ENCODE measurements around the gene PSG2.
"Not testable (repeated sequence)": the region's sequence is repeated elsewhere in the genome, so short reads cannot be mapped to it uniquely, and the experiment has no call there.

PSG2 gene

DNA sequence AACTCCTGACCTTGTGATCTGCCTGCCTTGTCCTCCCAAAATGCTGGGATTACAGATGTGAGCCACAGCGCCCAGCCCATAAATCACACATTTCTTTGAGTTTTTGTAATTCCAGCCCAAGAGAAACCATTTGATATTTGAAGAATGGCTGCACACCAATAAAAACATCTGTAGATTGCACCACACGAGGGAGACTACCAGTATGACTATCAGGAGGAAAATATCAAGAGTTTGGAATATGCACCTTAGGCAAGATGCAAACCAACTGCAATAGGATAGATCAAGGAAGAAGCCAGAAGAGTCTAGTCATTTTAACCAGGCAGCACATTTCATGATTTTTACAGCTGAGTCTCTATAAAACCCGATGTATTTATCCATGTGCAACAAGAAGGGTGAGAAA lies 20.1 kb downstream of the PSG2 start:
- not testable (repeated sequence) for DNase-seq

DNA sequence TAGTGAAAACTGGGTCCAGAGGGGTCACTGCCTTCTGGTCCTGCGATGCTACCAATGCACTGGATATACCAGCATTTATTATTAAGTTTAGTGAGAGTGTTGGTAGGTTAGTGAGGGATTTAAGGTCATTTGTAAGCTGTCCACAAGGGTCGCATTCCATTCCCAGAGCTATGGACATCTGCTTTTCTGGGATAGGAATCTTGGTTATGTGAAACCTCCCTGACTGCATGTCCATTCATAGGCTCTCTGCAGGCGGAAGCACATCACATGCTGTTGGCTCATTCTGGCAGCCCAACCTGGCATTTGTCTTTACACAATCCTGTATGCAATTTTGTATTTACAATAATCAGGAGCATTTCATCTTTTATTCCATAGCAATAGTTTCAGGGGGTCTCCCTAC lies 21.2 kb downstream of the PSG2 start:
- not testable (repeated sequence) for DNase-seq

DNA sequence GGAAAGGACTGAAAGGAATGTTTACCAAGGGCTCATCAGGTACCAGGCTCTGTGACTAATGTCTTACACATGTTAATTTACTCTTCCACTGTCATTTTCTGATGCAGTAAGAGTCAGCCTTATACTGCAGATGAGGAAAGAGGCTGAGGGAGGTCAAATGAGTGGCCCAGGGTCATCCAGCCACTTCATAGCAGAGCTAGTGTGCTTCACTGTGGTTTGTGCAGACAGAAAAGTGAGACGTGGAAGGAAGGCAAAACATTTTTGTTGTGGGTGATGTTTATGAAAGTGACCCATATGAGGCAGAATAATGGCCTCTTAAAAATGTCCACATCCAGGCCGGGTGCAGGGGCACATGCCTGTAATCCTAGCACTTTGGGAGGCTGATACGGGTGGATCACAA lies 22.2 kb downstream of the PSG2 start:
- DNase-seq = not testable (repeated sequence)

DNA sequence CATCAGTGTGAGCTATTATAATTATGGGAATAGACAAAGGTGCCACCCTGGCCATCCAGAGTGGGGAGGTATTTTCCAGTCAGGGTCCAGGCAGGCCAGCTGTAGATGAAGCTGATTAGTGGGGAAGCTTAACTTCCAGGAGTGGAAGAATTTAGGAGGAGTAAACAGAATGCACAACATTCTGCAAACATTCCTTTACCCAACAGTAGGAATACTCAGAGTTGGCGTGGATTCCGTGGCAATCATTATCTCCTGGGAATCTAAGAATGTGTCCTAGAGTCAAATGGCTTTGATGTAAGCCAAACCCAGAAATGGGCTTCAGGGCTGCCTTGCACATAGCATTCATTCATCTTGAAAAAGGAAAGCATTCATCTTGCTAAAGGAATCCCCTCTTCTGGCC lies 23.0 kb downstream of the PSG2 start:
- not testable (repeated sequence) for DNase-seq

DNA sequence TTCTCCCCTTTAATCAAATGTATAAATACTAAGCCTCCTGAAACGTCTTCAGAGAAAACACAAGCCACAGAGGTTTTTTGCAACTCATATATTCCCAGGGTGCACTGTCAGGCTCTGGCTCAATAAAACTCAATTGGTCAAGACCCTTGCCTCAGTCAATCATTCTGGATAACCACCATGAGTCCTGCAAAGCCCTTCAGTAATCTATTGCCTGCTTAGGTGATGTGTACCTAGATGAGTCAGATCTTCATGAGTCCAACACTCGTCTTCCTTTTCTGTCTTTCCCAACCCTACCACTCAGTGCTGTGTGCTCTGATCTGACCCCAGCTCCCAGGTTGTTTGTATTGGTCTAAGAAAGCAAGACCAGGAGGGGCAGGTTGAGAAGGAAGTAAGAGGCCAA lies 24.1 kb downstream of the PSG2 start:
- not testable (repeated sequence) for DNase-seq

DNA sequence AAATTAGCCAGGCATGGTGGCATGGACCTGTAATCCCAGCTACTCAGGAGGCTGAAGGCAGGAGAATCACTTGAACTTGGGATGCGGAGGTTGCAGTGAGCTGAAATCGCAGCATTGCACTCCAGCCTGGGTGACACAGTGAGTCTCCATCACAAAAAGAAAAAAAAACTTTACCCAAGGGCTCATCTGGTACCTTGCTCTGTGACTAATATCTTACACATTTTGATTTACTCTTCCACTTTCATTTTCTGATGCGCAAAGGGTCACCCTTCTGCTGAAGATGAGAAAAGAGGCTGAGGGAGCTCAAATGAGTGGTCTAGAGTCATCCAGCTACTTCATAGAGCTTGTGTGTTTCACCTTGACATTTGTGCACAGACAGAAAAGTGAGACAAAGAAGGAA lies 34.5 kb downstream of the PSG2 start:
- not testable (repeated sequence) for DNase-seq

DNA sequence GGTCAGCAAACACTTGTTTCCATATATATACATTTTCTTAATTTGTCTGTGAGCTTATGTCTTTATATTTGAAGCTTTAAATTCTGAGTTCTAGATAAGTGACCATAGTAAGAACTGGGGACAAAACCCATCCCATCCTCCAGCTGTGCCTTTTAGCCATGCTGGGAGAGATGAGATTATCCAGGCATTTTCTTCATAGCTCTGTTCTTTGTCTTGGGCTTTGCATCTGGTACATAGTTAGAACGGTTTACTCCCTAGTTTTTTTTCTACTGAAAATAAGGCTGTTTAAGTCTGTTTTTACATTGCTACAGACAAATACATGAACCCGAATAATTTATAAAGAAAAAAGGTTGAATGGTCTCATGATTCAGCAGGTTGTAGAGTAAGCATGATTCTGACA lies 35.9 kb downstream of the PSG2 start:
- not testable (repeated sequence) for DNase-seq

DNA sequence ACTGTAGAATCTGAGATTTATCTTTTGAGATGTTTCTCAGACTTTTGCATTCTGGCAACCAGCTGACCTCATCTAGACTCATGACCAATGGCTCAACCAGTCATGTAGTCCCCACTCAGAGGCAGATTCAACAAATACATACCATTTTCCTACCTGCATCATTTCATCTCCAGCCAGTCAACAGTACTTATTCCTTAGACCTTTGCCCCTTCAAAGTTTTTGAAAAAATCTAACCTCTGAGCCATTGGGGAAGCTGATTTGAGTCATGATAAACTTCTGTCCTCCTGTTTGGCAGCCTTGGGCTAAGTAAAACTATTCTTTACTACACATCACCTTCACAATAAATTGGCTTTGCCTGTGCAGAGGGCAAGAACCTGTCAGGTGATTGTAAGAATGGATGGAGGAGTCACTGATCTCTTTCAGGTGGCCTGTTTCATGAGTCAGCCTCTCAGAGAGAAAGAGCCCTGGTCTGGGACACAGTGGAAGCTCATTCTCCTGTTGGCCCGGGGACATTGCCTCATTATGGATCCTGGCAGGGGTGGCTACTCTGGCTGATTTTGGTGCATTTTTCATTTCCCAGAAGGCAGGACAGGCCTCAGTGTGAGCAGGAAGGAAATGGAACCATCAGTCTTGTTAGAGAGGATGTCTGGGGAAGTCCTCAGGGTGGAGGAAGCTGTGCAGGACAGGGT lies 38.9 kb downstream of the PSG2 start:
- not testable (repeated sequence) for DNase-seq

DNA sequence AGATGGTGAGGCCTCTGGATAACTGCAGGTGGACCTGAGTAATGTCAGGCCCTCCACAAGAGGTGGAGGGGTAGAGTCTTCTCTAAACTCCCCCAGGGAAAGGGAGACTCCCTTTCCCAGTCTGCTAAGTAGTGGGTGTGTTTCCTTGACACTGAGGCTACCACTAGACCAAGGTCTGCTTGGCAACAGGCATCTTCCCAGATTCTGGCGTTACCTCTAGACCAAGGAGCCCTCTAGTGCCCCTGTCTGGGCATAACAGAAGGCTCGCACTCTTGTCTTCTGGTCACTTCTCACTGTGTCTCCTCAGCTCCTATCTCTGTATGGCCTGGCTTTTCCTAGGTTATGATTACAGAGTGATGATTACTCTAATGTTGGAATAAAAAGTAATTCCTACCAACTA lies 50.9 kb downstream of the PSG2 start:
- peak; percentile 14 for DNase-seq

DNA sequence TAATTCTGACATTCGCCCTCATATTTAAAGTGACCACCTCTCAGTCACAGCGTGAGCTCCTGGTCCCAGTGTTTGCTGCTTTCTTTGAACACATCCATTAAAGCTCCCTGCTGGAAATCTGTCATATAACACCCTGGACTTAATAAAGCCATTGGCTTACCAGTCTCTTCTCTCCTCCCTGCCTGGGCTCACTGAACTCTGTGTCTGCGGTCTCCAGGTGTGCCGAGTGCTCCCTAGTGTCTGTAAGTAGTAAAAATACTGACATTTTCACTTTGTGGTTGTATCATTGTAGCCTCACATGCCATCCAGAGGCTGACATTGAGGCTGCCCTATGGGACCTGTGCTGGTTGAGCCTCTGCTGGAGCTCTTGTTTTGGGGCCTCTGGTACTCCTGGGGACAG lies 53.6 kb downstream of the PSG2 start:
- no peak for DNase-seq

DNA sequence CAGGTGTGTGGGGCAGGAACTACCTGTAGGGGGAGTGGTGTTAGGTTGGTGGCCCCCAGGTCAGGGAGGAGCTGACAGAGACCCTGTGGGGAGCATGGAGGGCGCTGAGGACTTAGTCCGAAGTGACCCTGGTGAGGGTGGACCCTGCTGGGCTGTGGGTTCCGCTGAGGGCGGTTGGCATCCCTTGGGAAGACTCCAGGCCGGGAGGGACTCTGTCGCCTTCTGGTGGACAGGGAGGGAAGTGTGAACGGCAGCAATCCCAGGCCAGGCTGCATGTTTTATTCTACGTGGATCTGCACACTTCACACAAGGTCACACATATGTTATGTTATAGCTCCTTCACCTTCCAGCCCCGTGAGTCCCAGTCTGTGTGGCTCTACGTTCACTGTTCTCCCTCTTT lies 54.5 kb downstream of the PSG2 start:
- not testable (repeated sequence) for DNase-seq

DNA sequence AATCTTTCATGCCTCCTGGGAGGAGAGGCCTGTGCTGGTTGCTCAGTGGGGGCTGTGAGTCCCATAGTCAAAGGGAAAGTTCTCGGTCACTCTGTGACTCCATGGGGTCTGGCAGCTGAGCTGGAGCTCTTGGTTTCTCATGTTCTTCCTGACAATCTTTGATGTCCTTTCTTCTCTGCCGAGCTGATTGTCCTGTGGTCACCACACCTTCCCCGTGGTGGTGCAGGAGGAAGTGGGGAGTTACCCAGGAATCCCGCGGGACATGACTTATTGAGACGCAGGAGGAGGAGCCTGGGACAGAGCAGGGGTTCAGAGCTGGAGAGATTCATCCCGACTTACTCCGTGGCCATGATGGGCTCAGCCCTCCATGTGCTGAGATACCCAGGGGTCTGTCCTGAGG lies 55.4 kb downstream of the PSG2 start:
- not testable (repeated sequence) for DNase-seq

DNA sequence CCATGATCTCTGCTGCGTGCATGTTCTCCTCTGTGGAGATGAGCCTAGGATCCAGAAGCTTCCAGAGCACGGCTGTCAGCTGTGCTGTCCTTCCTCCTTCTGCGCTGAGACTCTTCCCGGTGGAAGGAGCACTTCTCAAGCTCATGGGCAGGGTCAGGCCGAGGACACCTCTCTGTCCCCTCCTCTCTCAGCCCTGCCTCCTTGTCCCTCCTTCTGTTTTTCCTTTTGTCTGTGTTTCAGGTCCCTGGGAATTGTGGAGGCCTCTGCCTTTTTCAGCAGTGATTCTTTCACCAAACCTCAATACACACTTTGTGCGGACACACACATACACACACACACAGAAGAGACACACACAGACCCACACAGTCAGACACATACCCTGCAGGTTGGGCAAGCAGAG lies 56.1 kb downstream of the PSG2 start, which contains the start of gene PSG11:
PSG11 (minus strand) TSS at position 101 of the 400 bp plus-strand sequence; CDS start at position 4, 97 bp downstream.
- not testable (repeated sequence) for DNase-seq

DNA sequence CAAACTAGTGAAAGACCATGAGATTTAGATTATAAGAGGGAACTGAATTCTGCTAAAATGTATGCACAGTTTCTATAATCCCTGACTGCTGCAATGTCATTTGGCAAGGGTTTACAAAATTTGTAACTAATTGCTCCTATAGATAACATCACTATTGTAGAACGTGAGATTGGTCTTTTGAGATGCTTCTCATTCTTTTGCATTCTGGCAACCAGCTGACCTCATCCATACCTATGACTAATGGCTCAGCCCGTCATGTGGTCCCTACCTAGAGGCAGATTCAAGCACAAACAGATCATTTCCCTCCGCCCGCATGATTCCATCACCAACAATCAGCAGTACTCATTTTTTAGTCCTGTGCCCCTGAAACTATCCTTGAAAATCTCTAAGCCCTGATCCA lies 60.4 kb downstream of the PSG2 start:
- DNase-seq = not testable (repeated sequence)

DNA sequence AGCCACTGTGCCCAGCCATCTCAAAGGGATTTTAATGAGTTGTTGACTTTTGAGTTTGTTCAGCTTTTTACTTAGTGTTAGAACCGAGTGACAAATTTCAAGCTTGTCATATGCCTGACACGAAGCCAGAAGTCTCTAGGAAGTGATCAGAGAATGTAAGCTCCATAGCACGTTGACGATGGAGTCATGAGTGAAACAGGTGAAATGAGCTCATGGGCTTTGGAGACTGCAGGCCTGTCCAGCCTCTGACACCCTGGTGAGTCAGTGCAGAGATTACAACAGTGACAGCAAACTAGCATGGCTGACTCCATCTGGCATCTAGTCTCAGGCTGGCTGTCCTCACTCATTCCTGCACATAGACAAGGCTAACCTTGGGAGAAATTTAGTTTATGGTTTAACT lies 60.9 kb downstream of the PSG2 start:
- DNase-seq = not testable (repeated sequence)

DNA sequence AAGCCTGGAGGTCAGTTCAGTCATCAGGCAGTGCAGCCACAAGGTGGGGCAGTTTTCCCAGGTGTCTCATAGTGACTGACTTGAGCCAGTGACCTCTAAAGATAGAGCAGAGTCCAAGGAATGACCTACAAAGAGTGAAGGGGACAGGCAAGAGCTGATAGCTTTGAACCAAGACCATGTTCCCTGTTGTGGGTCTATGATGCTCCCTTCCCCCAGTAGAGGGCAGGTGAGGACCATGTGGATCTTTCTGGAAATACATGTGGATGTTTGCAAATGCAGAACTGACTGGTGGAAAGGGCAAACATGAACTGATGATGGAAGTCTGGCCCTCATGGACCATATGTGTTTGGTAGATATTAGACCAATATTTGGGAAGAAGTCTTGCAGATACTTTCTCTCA lies 62.9 kb downstream of the PSG2 start:
- peak; percentile 1 for DNase-seq
